K562 (cell line): ENCODE measurements around the gene TRAPPC2B. TPM values are rescaled to one million over a fixed set of nuclear protein-coding genes. Genes with fewer than 3 reads are reported as not detected.

ENCODE experiments used
- BRD9 ChIP-seq: fragments of 450-650 bp; IDR thresholded peaks from 2 replicates; pipeline ENCODE4 v1.6.1; 2018; ENCODE audit warnings: low read depth; ENCODE audit not compliant: partially characterized antibody
- CBFA2T3 ChIP-seq: fragments of 450-650 bp; IDR thresholded peaks from 2 replicates; pipeline ENCODE4 v1.6.1; 2017
- ETS2 ChIP-seq: IDR thresholded peaks from 2 replicates; pipeline ENCODE4 v1.6.1; 2016; ENCODE audit warnings: borderline replicate concordance, missing genetic modification characterization, mild to moderate bottlenecking, moderate library complexity, missing compliant biosample characterization; ENCODE audit not compliant: poor library complexity, severe bottlenecking
- ETV5 ChIP-seq: sonication (generic); formaldehyde crosslinking; IDR thresholded peaks from 2 replicates; pipeline ENCODE4 v1.4.0; 2020; ENCODE audit warnings: low read depth, mild to moderate bottlenecking, missing genetic modification reagents
- HNRNPLL ChIP-seq: fragments of 200-400 bp; formaldehyde crosslinking; IDR thresholded peaks from 2 replicates; pipeline ENCODE4 v1.6.1; 2017; ENCODE audit warnings: low read length, low read depth, mild to moderate bottlenecking; ENCODE audit not compliant: poor library complexity, severe bottlenecking
- ILF3 ChIP-seq: fragments of 450-650 bp; IDR thresholded peaks from 2 replicates; pipeline ENCODE4 v1.6.1; 2018; ENCODE audit warnings: antibody characterized with exemption, mild to moderate bottlenecking, moderate library complexity, borderline replicate concordance
- IRF2 ChIP-seq: sonication (generic); formaldehyde crosslinking; IDR thresholded peaks from 2 replicates; pipeline ENCODE4 v1.8.1; 2022; ENCODE audit warnings: mild to moderate bottlenecking, missing genetic modification reagents
- KDM1A ChIP-seq, 2 experiments: fragments of 450-650 bp; IDR thresholded peaks; 2 replicates each; pipeline ENCODE4 v1.6.1; 2016; ENCODE audit warnings: mild to moderate bottlenecking in 2 of 2
- NCOR1 ChIP-seq: fragments of 450-650 bp; IDR thresholded peaks from 2 replicates; pipeline ENCODE4 v1.6.1; 2016; ENCODE audit warnings: mild to moderate bottlenecking, moderate library complexity
- POLR2H ChIP-seq: IDR thresholded peaks from 2 replicates; pipeline ENCODE4 v1.6.1; 2016; ENCODE audit warnings: missing genetic modification characterization, low read depth, mild to moderate bottlenecking, control low read depth, missing compliant biosample characterization, moderate library complexity
- PRDM10 ChIP-seq: fragments of 450-650 bp; IDR thresholded peaks from 2 replicates; pipeline ENCODE4 v1.6.1; 2018; ENCODE audit not compliant: partially characterized antibody
- SMARCB1 ChIP-seq: IDR thresholded peaks from 2 replicates; pipeline ENCODE4 v1.6.1; 2011; ENCODE audit warnings: improper control_type of control experiment, low read depth; ENCODE audit not compliant: insufficient read length
- ZBTB49 ChIP-seq: sonication (generic); formaldehyde crosslinking; IDR thresholded peaks from 2 replicates; pipeline ENCODE4 v1.8.0; 2022; ENCODE audit warnings: missing genetic modification reagents, mild to moderate bottlenecking, borderline replicate concordance
- ZBTB8A ChIP-seq: fragments of 450-650 bp; IDR thresholded peaks from 2 replicates; pipeline ENCODE4 v1.6.1; 2018; ENCODE audit warnings: mild to moderate bottlenecking, moderate library complexity; ENCODE audit not compliant: partially characterized antibody
- ZKSCAN1 ChIP-seq: fragments of 150-350 bp; IDR thresholded peaks from 2 replicates; pipeline ENCODE4 v1.6.1; 2016; ENCODE audit warnings: low read depth, low read length
- ZNF324 ChIP-seq: fragments of 250-450 bp; sonication (Bioruptor Pico); IDR thresholded peaks from 2 replicates; pipeline ENCODE4 v1.4.0; 2020; ENCODE audit warnings: mild to moderate bottlenecking
- ZNF511 ChIP-seq: sonication (generic); formaldehyde crosslinking; IDR thresholded peaks from 2 replicates; pipeline ENCODE4 v1.8.0; 2022; ENCODE audit warnings: mild to moderate bottlenecking, missing genetic modification reagents
- ZNF639 ChIP-seq, 2 experiments: fragments of 200-800 bp in 1 of 2; sonication (Bioruptor generic) in 1 of 2; sonication (generic) in 1 of 2; formaldehyde crosslinking in 1 of 2; IDR thresholded peaks in 1 of 2; conservative IDR thresholded peaks in 1 of 2; 2 replicates each; pipeline versions ENCODE4 v1.5.0 to v1.6.1; 2016 to 2020; ENCODE audit warnings: missing compliant biosample characterization in 1 of 2, missing genetic modification characterization in 1 of 2, missing genetic modification reagents in 1 of 2
- polyA plus RNA-seq, 8 experiments: library from polyadenylated mRNA; depleted of rRNA in 4 of 8; stranded (reverse) in 5 of 8; unstranded in 3 of 8; fragments of >200 nt; fragmentation: Nextera tagmentation in 2 of 8; fragmentation: Illumina TruSeq in 1 of 8; extraction: Ambion mirVana in 2 of 8; extraction: Trizol in 1 of 8; gene quantifications; 2 replicates each; pipeline versions ENCODE4 v1.2.1 to v1.2.3, GENCODE V29; 2011 to 2014; ENCODE audit warnings: inconsistent platforms in 1 of 8, missing spikeins in 1 of 8
- total RNA-seq, 7 experiments: library from RNA; depleted of rRNA in 6 of 7; stranded (reverse); fragments of >200 nt in 6 of 7; fragmentation: Illumina TruSeq in 2 of 7; extraction: Trizol in 2 of 7; gene quantifications; 2 replicates each; pipeline versions ENCODE4 v1.2.1 to v1.2.3, GENCODE V29; 2011 to 2021; ENCODE audit warnings: low replicate concordance in 1 of 7

Gene TRAPPC2B
- total and polyA plus RNA-seq, 9 of the 15 experiments (the other 6 are each of a cell fraction or from before 2014, with no cell fraction given): 2.2 to 20.4 (median 4.6) TPM

- TF ChIP-seq ZNF511 (CRISPR knock-in tag) (peak; percentile 20; the same call in 1 of the 2 replicates), ETV5 (CRISPR knock-in tag) (0 out of 2 replicates have a peak, but pooled peaks have one; percentile 55), ILF3 (no peak), KDM1A (IDR thresholded peaks at IDR 0.05) (no peak), ETS2 (tag) (no peak), SMARCB1 (no peak), IRF2 (CRISPR knock-in tag) (no peak), POLR2H (tag) (peak; percentile 74), PRDM10 (peak; percentile 60), ZBTB49 (no peak), ZNF639 (CRISPR knock-in tag; conservative IDR thresholded peaks at IDR 0.05 in 1 of 2, IDR thresholded peaks at IDR 0.05 in 1 of 2) (no peak), NCOR1 (no peak), ZNF324 (CRISPR knock-in tag) (no peak), BRD9 (no peak), HNRNPLL (peak; percentile 95), ZBTB8A (no peak), ZKSCAN1 (no peak), CBFA2T3 (no peak)
These were observed 42.9 kb upstream of the TRAPPC2B start, which contains the start of gene ZNF543 (continued) for GRCh38 chr19:57320180-57321084.
